ENCODE results near the gene BAZ2B.

GRCh38 chr2:159484532-159484931 lies 131.8 kb downstream of the BAZ2B start:
- TF ChIP-seq POLR2A (IDR thresholded peaks at IDR 0.05; ENCODE audit: low read length) (no peak), GATA1 (IDR thresholded peaks at IDR 0.05; ENCODE audit: low read depth, low read length) (no peak)

All from erythroblast (primary cell).